ENCODE data around the gene RDH8. TPM values are rescaled to one million over a fixed set of nuclear protein-coding genes. Genes with fewer than 3 reads are reported as not detected.

RDH8 gene
- polyA plus RNA-seq, 2 of the 4 experiments (the other 2 are of a cell fraction): 0.05 TPM; not detected in 1

DNA sequence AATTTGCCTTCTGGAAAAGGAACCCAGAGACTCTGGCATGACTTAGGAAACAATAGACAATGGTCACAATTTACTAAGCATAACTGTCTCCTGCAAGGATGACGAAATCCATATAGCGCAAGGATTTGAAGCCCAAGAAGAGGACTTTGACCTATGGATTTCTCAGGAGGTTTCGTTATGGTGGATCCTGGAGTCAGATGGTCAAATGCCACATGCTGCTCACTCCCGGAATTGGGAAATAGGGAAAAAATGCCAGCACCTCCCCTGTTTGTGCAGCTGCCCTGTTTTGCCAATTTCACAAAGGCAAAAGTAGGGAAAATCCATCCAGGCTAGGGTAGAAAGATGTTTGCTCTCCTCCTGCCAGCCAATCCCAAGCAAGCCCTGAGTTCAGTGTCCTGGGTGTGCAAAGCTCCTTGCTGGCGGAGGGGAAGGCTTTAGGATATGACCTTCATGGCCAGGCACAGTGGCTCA is 23.4 kb downstream of the RDH8 start (continued):
- TF ChIP-seq, protein P1, sequence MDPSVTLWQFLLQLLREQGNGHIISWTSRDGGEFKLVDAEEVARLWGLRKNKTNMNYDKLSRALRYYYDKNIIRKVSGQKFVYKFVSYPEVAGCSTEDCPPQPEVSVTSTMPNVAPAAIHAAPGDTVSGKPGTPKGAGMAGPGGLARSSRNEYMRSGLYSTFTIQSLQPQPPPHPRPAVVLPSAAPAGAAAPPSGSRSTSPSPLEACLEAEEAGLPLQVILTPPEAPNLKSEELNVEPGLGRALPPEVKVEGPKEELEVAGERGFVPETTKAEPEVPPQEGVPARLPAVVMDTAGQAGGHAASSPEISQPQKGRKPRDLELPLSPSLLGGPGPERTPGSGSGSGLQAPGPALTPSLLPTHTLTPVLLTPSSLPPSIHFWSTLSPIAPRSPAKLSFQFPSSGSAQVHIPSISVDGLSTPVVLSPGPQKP (IDR thresholded peaks at IDR 0.05; ENCODE audit: low read depth, low read length): no peak
- no peak for TF ChIP-seq NFE2L2 (conservative IDR thresholded peaks at IDR 0.05; ENCODE audit: low read length)

DNA sequence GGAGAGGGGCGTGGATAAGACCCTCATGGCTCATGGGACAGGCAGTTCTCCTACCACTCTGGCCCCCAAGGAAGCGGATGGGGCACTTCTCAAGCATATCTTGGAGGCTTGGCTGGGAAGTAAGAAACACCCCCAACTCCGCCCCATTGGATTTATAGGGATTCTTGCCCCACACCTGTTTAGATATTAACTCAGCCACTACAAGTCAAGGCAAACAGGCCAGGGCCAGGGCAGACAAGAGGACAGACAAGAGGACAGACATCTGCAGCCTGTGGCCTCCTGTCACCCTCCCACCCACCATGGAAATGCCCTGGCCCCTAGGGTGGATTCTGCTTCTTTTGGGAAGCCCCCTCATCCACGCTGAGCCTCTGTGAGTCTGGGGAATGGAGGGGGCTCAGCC is 24.1 kb downstream of the RDH8 start:
- POLR2A ChIA-PET: no interaction called here
- 20% methylated on average over 4 of the region's 4 CpGs for WGBS (ENCODE audit: missing lambda C conversion rate)
- CTCF ChIA-PET: interaction anchor here (2.0 kb wide), 1 partner anchor 10 kb away, joined by 14 read pairs; no protein-coding TSS in a partner anchor
- H3K9me3 ChIP-seq: no peaks in the 10 kb centered on the region
- TF ChIP-seq EP300 (IDR thresholded peaks at IDR 0.05): no peak
- TF ChIP-seq KDM5A (IDR thresholded peaks at IDR 0.05): no peak
- TF ChIP-seq HOXB13 (CRISPR knock-in tag; IDR thresholded peaks at IDR 0.05; ENCODE audit: low read depth): no peak
- no peak for TF ChIP-seq NFE2L2 (conservative IDR thresholded peaks at IDR 0.05; ENCODE audit: low read length)
- TF ChIP-seq, protein P2, sequence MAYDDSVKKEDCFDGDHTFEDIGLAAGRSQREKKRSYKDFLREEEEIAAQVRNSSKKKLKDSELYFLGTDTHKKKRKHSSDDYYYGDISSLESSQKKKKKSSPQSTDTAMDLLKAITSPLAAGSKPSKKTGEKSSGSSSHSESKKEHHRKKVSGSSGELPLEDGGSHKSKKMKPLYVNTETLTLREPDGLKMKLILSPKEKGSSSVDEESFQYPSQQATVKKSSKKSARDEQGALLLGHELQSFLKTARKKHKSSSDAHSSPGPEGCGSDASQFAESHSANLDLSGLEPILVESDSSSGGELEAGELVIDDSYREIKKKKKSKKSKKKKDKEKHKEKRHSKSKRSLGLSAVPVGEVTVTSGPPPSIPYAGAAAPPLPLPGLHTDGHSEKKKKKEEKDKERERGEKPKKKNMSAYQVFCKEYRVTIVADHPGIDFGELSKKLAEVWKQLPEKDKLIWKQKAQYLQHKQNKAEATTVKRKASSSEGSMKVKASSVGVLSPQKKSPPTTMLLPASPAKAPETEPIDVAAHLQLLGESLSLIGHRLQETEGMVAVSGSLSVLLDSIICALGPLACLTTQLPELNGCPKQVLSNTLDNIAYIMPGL (CRISPR knock-in tag; IDR thresholded peaks at IDR 0.05; ENCODE audit: borderline replicate concordance): no peak
- no peak for TF ChIP-seq RNF2 (IDR thresholded peaks at IDR 0.05; ENCODE audit: borderline replicate concordance, low read depth)
- no peak for TF ChIP-seq ZFP36 (IDR thresholded peaks at IDR 0.05; ENCODE audit: borderline replicate concordance, partially characterized antibody)
- DNase-seq (ENCODE audit: low read depth in 1 of 2, low spot score in 1 of 2) (peak in 1 of 2 experiments; percentile 35), FAIRE-seq (no peak), ATAC-seq (peak; percentile 38 to 47; a peak in 3 of 6 replicates)
- peak overlapping the region; percentile 82 to 88 for H3K27ac ChIP-seq
- H3K4me3 ChIP-seq: no peak overlapping the region
- H3K4me2 ChIP-seq: peak overlapping the region; percentile 73
- H3K4me1 ChIP-seq: peaks cover 30% of the 10 kb centered on the region

DNA sequence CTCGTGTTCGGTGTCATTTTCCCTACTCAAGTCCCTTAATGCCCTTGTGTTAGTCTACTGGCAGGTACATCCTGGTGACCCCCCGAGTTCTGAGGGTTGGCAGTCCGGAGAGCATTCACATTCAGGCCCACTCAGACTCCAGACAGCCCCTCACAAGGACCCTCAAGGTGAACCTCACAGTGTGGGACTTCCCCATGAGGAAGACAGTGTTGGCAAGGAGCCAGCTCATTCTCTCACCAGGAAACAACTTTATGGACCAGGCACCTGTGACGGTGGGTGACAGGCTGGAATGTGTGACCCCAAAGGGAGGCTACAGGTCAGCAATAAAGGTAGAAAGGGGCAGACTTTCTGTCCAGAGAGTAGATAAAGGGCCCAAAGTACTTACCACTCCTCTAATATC is 24.5 kb downstream of the RDH8 start:
- WGBS (ENCODE audit: missing lambda C conversion rate): 39% methylated on average over 3 of the region's 5 CpGs
- TF ChIP-seq JUNB (IDR thresholded peaks at IDR 0.05): no peak
- TF ChIP-seq HOXA7 (CRISPR knock-in tag; IDR thresholded peaks at IDR 0.05): no peak
- TF ChIP-seq ZC3H11A (IDR thresholded peaks at IDR 0.05): no peak
- POLR2A ChIA-PET: no interaction called here

DNA sequence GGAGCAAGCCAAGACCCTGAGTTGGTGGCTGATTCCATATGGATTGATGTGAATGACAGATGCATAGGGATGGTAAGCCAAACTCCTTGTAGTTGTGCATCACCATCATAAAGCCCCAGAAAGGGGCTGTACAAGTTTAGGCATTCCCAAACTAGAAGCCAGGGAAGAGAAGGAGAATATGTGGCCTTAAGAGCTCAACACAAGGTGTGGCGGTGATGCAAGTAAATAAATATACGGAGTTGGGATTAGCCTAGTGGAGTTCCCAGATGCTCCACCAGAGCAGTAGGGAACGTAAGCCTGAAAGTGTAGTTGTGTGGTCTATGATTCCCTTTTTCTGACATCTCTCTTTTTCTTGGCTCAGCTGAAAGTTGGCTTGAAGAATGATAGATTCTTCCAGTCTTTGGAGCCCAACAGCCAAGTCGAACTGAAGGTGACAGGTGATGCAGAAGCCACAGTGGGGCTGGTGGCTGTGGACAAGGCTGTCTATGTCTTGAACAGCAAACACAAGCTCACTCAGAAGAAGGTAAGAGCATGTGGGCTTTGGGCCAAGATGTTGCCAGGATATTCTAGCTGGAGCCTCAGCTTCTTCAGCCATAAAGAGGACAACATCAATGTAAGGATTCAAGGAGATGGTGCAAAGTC is 30.1 kb downstream of the RDH8 start:
- ChIA-PET CTCF (interaction anchor here (1.4 to 3.7 kb wide), 3 partner anchors 16 to 43 kb away, joined by 4 to 14 read pairs (median 6); no protein-coding TSS in a partner anchor), POLR2A (no interaction called here)
- Histone ChIP-seq H3K4me2 (no peak overlapping the region), H3K9me3 (0 out of 3 replicates have a peak, but pooled peaks cover 3% of the 10 kb centered on the region), H3K27ac (no peak overlapping the region), H3K4me1 (0 out of 3 replicates have a peak, but pooled peaks cover under 1% of the 10 kb centered on the region), H3K4me3 (no peak overlapping the region)
- no peak for ATAC-seq
- TF ChIP-seq HOXB5 (CRISPR knock-in tag; IDR thresholded peaks at IDR 0.05) (no peak), JUN (IDR thresholded peaks at IDR 0.05) (no peak), FOSL2 (IDR thresholded peaks at IDR 0.05) (no peak), FOSL2 (CRISPR knock-in tag; IDR thresholded peaks at IDR 0.05) (no peak), MAFK (IDR thresholded peaks at IDR 0.05; ENCODE audit: partially characterized antibody) (no peak), JUNB (IDR thresholded peaks at IDR 0.05) (no peak), HOXB13 (CRISPR knock-in tag; IDR thresholded peaks at IDR 0.05; ENCODE audit: low read depth) (no peak), MYC (IDR thresholded peaks at IDR 0.05; ENCODE audit: borderline replicate concordance, low read length) (no peak), RFX5 (IDR thresholded peaks at IDR 0.05) (no peak), ZNF302 (CRISPR knock-in tag; IDR thresholded peaks at IDR 0.05) (no peak), RARB (CRISPR knock-in tag; IDR thresholded peaks at IDR 0.05) (no peak), FOXS1 (CRISPR knock-in tag; IDR thresholded peaks at IDR 0.05) (no peak), HOXA7 (CRISPR knock-in tag; IDR thresholded peaks at IDR 0.05) (no peak)
- TF ChIP-seq, protein P3, sequence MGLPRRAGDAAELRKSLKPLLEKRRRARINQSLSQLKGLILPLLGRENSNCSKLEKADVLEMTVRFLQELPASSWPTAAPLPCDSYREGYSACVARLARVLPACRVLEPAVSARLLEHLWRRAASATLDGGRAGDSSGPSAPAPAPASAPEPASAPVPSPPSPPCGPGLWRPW (IDR thresholded peaks at IDR 0.05): no peak
- TF ChIP-seq, protein P4, sequence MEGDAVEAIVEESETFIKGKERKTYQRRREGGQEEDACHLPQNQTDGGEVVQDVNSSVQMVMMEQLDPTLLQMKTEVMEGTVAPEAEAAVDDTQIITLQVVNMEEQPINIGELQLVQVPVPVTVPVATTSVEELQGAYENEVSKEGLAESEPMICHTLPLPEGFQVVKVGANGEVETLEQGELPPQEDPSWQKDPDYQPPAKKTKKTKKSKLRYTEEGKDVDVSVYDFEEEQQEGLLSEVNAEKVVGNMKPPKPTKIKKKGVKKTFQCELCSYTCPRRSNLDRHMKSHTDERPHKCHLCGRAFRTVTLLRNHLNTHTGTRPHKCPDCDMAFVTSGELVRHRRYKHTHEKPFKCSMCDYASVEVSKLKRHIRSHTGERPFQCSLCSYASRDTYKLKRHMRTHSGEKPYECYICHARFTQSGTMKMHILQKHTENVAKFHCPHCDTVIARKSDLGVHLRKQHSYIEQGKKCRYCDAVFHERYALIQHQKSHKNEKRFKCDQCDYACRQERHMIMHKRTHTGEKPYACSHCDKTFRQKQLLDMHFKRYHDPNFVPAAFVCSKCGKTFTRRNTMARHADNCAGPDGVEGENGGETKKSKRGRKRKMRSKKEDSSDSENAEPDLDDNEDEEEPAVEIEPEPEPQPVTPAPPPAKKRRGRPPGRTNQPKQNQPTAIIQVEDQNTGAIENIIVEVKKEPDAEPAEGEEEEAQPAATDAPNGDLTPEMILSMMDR (IDR thresholded peaks at IDR 0.05): no peak
- TF ChIP-seq, protein P1 (IDR thresholded peaks at IDR 0.05; ENCODE audit: low read depth, low read length): no peak
- TF ChIP-seq, protein P5, sequence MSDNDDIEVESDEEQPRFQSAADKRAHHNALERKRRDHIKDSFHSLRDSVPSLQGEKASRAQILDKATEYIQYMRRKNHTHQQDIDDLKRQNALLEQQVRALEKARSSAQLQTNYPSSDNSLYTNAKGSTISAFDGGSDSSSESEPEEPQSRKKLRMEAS (IDR thresholded peaks at IDR 0.05): no peak
- WGBS (ENCODE audit: missing lambda C conversion rate): 57% methylated on average over 4 of the region's 4 CpGs
- FAIRE-seq: no peak
- DNase-seq (ENCODE audit: low read depth in 1 of 2, low spot score in 1 of 2): no peak

More for the DNA sequence above, 24.5 kb downstream of the RDH8 start:
- Histone ChIP-seq H3K4me2 (peak overlapping the region; percentile 73), H3K27ac (peak overlapping the region; percentile 82 to 88), H3K9me3 (no peaks in the 10 kb centered on the region), H3K4me1 (peaks cover 30% of the 10 kb centered on the region), H3K4me3 (no peak overlapping the region)
- DNase-seq (ENCODE audit: low read depth in 1 of 2, low spot score in 1 of 2): no peak
- ATAC-seq: no peak
- no peak for FAIRE-seq
- CTCF ChIA-PET: interaction anchor here (2.0 kb wide), 1 partner anchor 10 kb away, joined by 14 read pairs; no protein-coding TSS in a partner anchor
